LNCAP (cell line): Measurements from ENCODE around the gene SRGAP3.

ENCODE experiments used
- CTCF ChIP-seq: fragments of 450-650 bp; IDR thresholded peaks from 2 replicates; pipeline ENCODE4 v1.5.1; 2017; ENCODE audit warnings: mild to moderate bottlenecking

The SRGAP3 gene

GRCh38 chr3:9231006-9231405 is 18.4 kb downstream of the SRGAP3 start:
- no peak for TF ChIP-seq CTCF

GRCh38 chr3:9230596-9230995 is 18.9 kb downstream of the SRGAP3 start:
- TF ChIP-seq CTCF, result no peak

GRCh38 chr3:9229879-9230278 is 19.6 kb downstream of the SRGAP3 start:
- no peak for TF ChIP-seq CTCF

GRCh38 chr3:9229325-9229724 is 20.1 kb downstream of the SRGAP3 start:
- TF ChIP-seq CTCF, result no peak

GRCh38 chr3:9226326-9226725 is 23.1 kb downstream of the SRGAP3 start:
- no peak for TF ChIP-seq CTCF

GRCh38 chr3:9225268-9225667 is 24.2 kb downstream of the SRGAP3 start:
- TF ChIP-seq CTCF, result no peak

GRCh38 chr3:9224490-9224889 is 25.0 kb downstream of the SRGAP3 start:
- TF ChIP-seq CTCF, result no peak

GRCh38 chr3:9223672-9224071 is 25.8 kb downstream of the SRGAP3 start:
- no peak for TF ChIP-seq CTCF
